Vagina (tissue), 2 donors: ENCODE data around the gene ATP5F1D.

Experiments
- POLR2A ChIP-seq, 2 donors: fragments of 450-650 bp; IDR thresholded peaks; one replicate each; pipeline ENCODE4 v1.6.1; 2017; ENCODE audit warnings: antibody characterized with exemption in 2 of 2, mild to moderate bottlenecking in 2 of 2, moderate library complexity in 2 of 2
- POLR2AphosphoS5 ChIP-seq, 2 donors: sonication (generic); formaldehyde crosslinking; IDR thresholded peaks; one replicate each; pipeline ENCODE4 v1.9.0; 2017; ENCODE audit warnings: antibody characterized with exemption in 2 of 2, mild to moderate bottlenecking in 2 of 2, low read depth in 1 of 2; ENCODE audit not compliant: insufficient read depth in 1 of 2

DNA sequence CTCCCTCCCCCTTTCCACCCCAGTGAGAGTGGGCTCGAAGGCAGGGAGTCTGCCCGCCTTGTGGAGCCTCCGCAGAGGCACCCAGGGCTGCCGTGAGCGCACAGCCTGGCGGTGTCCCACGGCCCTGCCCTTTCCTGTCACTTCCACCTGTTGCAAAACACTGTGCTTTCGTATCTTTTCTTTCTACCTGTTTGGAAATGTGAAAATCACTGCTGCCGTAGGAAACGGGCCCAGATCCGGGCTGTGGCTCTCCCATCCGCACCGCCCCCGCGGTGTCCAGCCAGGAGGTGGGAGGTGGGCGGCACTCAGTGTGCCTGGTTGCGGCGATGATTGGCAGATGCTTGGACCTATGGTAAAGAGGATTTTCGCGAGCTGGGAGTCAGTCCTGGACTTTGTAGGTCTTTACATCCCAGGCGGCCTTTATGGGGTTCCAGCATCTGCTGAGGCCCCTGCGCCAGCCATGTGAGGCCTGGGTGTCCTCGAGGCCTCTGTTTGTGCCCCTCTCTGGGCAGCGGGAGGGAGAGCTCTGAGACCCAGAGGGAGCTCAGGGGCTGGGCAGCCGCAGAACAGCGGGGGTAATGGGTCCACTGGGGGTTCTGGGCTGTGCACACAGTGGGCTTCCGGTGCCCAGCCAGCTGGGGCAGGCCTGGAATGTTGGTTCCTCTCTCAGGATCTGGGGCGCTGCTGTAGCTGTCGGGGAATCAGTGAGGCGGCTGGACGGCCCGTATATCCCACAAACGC lies 29.9 kb upstream of the ATP5F1D start:
- TF ChIP-seq POLR2AphosphoS5 (IDR thresholded peaks at IDR 0.05; ENCODE audit: insufficient read depth in 1 of 2, low read depth in 1 of 2) (peak in 1 of 2 donors; percentile 28), POLR2A (IDR thresholded peaks at IDR 0.05) (no peak)
